Upper lobe of left lung (tissue), 4 donors: ENCODE data around the gene ANKRD11.

Experiments used
- EP300 ChIP-seq, 4 donors: sonication (generic); formaldehyde crosslinking; IDR thresholded peaks; one replicate each; pipeline ENCODE4 v1.5.1; 2017; ENCODE audit warnings: antibody characterized with exemption in 4 of 4, control low read depth in 2 of 4
- POLR2A ChIP-seq, 4 donors: fragments of 450-650 bp; IDR thresholded peaks; one replicate each; pipeline ENCODE4 v1.5.1; 2016 to 2017; ENCODE audit warnings: antibody characterized with exemption in 4 of 4, mild to moderate bottlenecking in 2 of 4
- POLR2AphosphoS5 ChIP-seq, 2 donors: sonication (generic); formaldehyde crosslinking; IDR thresholded peaks; one replicate each; pipeline ENCODE4 v1.5.1; 2017; ENCODE audit warnings: antibody characterized with exemption in 2 of 2
- TF ChIP-seq, protein P1 (sequence below), 6 experiments: fragments of 450-650 bp in 4 of 6; fragments of 200-600 bp in 2 of 6; sonication (generic) in 2 of 6; IDR thresholded peaks; one replicate each; pipeline ENCODE4 v1.5.1; 2016 to 2019; ENCODE audit warnings: antibody characterized with exemption in 6 of 6

- TF ChIP-seq, protein P1, sequence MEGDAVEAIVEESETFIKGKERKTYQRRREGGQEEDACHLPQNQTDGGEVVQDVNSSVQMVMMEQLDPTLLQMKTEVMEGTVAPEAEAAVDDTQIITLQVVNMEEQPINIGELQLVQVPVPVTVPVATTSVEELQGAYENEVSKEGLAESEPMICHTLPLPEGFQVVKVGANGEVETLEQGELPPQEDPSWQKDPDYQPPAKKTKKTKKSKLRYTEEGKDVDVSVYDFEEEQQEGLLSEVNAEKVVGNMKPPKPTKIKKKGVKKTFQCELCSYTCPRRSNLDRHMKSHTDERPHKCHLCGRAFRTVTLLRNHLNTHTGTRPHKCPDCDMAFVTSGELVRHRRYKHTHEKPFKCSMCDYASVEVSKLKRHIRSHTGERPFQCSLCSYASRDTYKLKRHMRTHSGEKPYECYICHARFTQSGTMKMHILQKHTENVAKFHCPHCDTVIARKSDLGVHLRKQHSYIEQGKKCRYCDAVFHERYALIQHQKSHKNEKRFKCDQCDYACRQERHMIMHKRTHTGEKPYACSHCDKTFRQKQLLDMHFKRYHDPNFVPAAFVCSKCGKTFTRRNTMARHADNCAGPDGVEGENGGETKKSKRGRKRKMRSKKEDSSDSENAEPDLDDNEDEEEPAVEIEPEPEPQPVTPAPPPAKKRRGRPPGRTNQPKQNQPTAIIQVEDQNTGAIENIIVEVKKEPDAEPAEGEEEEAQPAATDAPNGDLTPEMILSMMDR (IDR thresholded peaks at IDR 0.05), result no peak
- TF ChIP-seq EP300 (IDR thresholded peaks at IDR 0.05), result no peak
- no peak for TF ChIP-seq POLR2A (IDR thresholded peaks at IDR 0.05)
- TF ChIP-seq POLR2AphosphoS5 (IDR thresholded peaks at IDR 0.05), result no peak
These were observed 135.4 kb downstream of the ANKRD11 start for GRCh38 chr16:89355007-89355406.
